HL-60 (cell line): Measurements from ENCODE around the gene MIP.

Experiments used
- DNase-seq, 2 experiments: peaks; one replicate each; pipeline ENCODE4 v3.0.0-alpha.2; 2010 to 2020; ENCODE audit warnings: low read depth in 1 of 2, low spot score in 1 of 2
- H3K27ac ChIP-seq: fragments of 250-450 bp; sonication (Bioruptor Pico); replicated peaks from 2 replicates; pipeline ENCODE4 v1.5.1; 2020; ENCODE audit warnings: mild to moderate bottlenecking, moderate library complexity
- H3K27me3 ChIP-seq: fragments of 250-450 bp; sonication (Bioruptor Pico); 2 replicates; pipeline ENCODE4 v1.5.1; 2021; ENCODE audit warnings: mild to moderate bottlenecking, moderate library complexity; ENCODE audit not compliant: insufficient read depth, poor library complexity, severe bottlenecking
- H3K4me3 ChIP-seq: replicated peaks from 2 replicates; pipeline ENCODE4 v1.5.1; 2011; ENCODE audit warnings: mild to moderate bottlenecking, control low read depth, low read length; ENCODE audit not compliant: insufficient read depth
- CTCF ChIP-seq: IDR thresholded peaks from one replicate; pipeline ENCODE4 v1.5.1; 2011; ENCODE audit warnings: low read length, control low read depth, inconsistent platforms; ENCODE audit not compliant: insufficient read depth
- GABPA ChIP-seq: IDR thresholded peaks from 2 replicates; pipeline ENCODE4 v1.6.1; 2012; ENCODE audit warnings: low read depth
- POLR2AphosphoS5 ChIP-seq: IDR thresholded peaks from 2 replicates; pipeline ENCODE4 v1.6.1; 2012; ENCODE audit warnings: low read depth
- REST ChIP-seq: IDR thresholded peaks from 2 replicates; pipeline ENCODE4 v1.6.1; 2012; ENCODE audit warnings: low read depth; ENCODE audit not compliant: insufficient replicate concordance
- SPI1 ChIP-seq: IDR thresholded peaks from 2 replicates; pipeline ENCODE4 v1.6.1; 2012; ENCODE audit warnings: low read depth, mild to moderate bottlenecking, borderline replicate concordance

Gene MIP

GRCh38 chr12:56420411-56420810 lies 34.0 kb downstream of the MIP start:
- peak in 1 of 2 experiments; percentile 9 for DNase-seq
- Histone ChIP-seq H3K4me3 (no peak overlapping the region), H3K27me3 (no peaks in the 10 kb centered on the region), H3K27ac (no peak overlapping the region)
- TF ChIP-seq SPI1 = peak; percentile 30; the same call in 1 of the 2 replicates
- TF ChIP-seq REST = no peak

- no peaks in the 10 kb centered on the region for H3K27me3 ChIP-seq
- TF ChIP-seq CTCF = no peak
- peak; percentile 70 for TF ChIP-seq REST
- DNase-seq = no peak
- no peak overlapping the region for H3K27ac ChIP-seq
- no peak overlapping the region for H3K4me3 ChIP-seq
Observed at GRCh38 chr12:56417739-56418138, 36.7 kb downstream of the MIP start.

GRCh38 chr12:56414401-56414800 lies 40.1 kb downstream of the MIP start:
- DNase-seq = no peak
- TF ChIP-seq CTCF (no peak), GABPA (no peak), REST (no peak), SPI1 (no peak), POLR2AphosphoS5 (no peak)

GRCh38 chr12:56413392-56413791 lies 41.1 kb downstream of the MIP start:
- Histone ChIP-seq H3K4me3 (no peak overlapping the region), H3K27ac (no peak overlapping the region), H3K27me3 (no peaks in the 10 kb centered on the region)
- no peak for DNase-seq
- TF ChIP-seq CTCF = no peak
- no peak for TF ChIP-seq REST
- TF ChIP-seq SPI1 = no peak

More at GRCh38 chr12:56414401-56414800, 40.1 kb downstream of the MIP start:
- H3K4me3 ChIP-seq = no peak overlapping the region
- H3K27ac ChIP-seq = no peak overlapping the region
- no peaks in the 10 kb centered on the region for H3K27me3 ChIP-seq
